Colonic mucosa (tissue), 4 donors: ENCODE data around the gene NFATC2IP. TPM values are rescaled to one million over a fixed set of nuclear protein-coding genes. Genes with fewer than 3 reads are reported as not detected.
"Not testable (repeated sequence)": the region's sequence is repeated elsewhere in the genome, so short reads cannot be mapped to it uniquely, and the experiment has no call there.

Experiments used
- DNase-seq: peaks from one replicate; pipeline ENCODE4 v3.0.0-alpha.2; 2020
- H3K27ac ChIP-seq: fragments of 200-600 bp; one replicate; pipeline ENCODE4 v1.8.0; 2021
- H3K27me3 ChIP-seq: fragments of 200-600 bp; one replicate; pipeline ENCODE4 v1.8.0; 2021
- H3K36me3 ChIP-seq: fragments of 200-600 bp; one replicate; pipeline ENCODE4 v1.8.0; 2021
- H3K4me1 ChIP-seq: fragments of 200-600 bp; one replicate; pipeline ENCODE4 v1.8.0; 2021; ENCODE audit warnings: mild to moderate bottlenecking
- H3K4me3 ChIP-seq: fragments of 200-600 bp; one replicate; pipeline ENCODE4 v1.8.0; 2021
- H3K9ac ChIP-seq, 2 donors: one replicate each; pipeline ENCODE4 v1.7.0; 2013; ENCODE audit warnings: control low read depth in 2 of 2, low read depth in 2 of 2, low read length in 2 of 2
- H3K9me3 ChIP-seq: fragments of 200-600 bp; one replicate; pipeline ENCODE4 v1.8.0; 2021
- intact Hi-C: fragments of 100-400 bp; cut with DNase I; formaldehyde crosslinking; loops from one replicate; pipeline ENCODE4 v1.14.1; 2022
- total RNA-seq, 2 donors: library from RNA; stranded (reverse); fragmentation: NEBNext Ultra II Directional in 1 of 2; extraction: Animal tissue kit (Norgen Biotek cat#: 25700) in 1 of 2; gene quantifications; one replicate each; pipeline ENCODE4 v1.2.1, GENCODE V29; 2021
- TF ChIP-seq, protein P1 (sequence below): fragments of 200-600 bp; IDR thresholded peaks from one replicate; pipeline ENCODE4 v1.8.0; 2022; ENCODE audit warnings: antibody characterized with exemption, mild to moderate bottlenecking
- donor health status: healthy.
- donor health status: DM: no; HTN: no; CAD: no.
- donor health status: DM: no; HTN: no; CAD: no.

NFATC2IP gene
- total RNA-seq, 2 donors from 2014 or later = 33.3 to 57.1 TPM

- Histone ChIP-seq H3K36me3 (peaks cover 3% of the 10 kb centered on the region), H3K27ac (no peak overlapping the region), H3K9me3 (no peaks in the 10 kb centered on the region), H3K27me3 (no peaks in the 10 kb centered on the region), H3K4me3 (no peak overlapping the region), H3K4me1 (no peaks in the 10 kb centered on the region), H3K9ac (no peak overlapping the region)
- intact Hi-C loops = no loop called here
- no peak for DNase-seq
- TF ChIP-seq, protein P1, sequence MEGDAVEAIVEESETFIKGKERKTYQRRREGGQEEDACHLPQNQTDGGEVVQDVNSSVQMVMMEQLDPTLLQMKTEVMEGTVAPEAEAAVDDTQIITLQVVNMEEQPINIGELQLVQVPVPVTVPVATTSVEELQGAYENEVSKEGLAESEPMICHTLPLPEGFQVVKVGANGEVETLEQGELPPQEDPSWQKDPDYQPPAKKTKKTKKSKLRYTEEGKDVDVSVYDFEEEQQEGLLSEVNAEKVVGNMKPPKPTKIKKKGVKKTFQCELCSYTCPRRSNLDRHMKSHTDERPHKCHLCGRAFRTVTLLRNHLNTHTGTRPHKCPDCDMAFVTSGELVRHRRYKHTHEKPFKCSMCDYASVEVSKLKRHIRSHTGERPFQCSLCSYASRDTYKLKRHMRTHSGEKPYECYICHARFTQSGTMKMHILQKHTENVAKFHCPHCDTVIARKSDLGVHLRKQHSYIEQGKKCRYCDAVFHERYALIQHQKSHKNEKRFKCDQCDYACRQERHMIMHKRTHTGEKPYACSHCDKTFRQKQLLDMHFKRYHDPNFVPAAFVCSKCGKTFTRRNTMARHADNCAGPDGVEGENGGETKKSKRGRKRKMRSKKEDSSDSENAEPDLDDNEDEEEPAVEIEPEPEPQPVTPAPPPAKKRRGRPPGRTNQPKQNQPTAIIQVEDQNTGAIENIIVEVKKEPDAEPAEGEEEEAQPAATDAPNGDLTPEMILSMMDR = no peak
Observed at GRCh38 chr16:28958836-28959235, 8.1 kb downstream of the NFATC2IP start.

- no peak overlapping the region for H3K27ac ChIP-seq
- intact Hi-C loops = no loop called here
- H3K27me3 ChIP-seq = no peaks in the 10 kb centered on the region
- no peaks in the 10 kb centered on the region for H3K9me3 ChIP-seq
- H3K9ac ChIP-seq = no peak overlapping the region
- no peak for DNase-seq
- TF ChIP-seq, protein P1 = no peak
- no peak overlapping the region for H3K4me3 ChIP-seq
- H3K4me1 ChIP-seq = no peaks in the 10 kb centered on the region
- peaks cover 19% of the 10 kb centered on the region for H3K36me3 ChIP-seq
Observed at GRCh38 chr16:28964072-28964471, 13.3 kb downstream of the NFATC2IP start.

GRCh38 chr16:28964496-28964895 lies 13.8 kb downstream of the NFATC2IP start:
- Histone ChIP-seq H3K27me3 (no peaks in the 10 kb centered on the region), H3K4me3 (no peak overlapping the region), H3K36me3 (peaks cover 19% of the 10 kb centered on the region), H3K9me3 (no peaks in the 10 kb centered on the region), H3K27ac (no peak overlapping the region), H3K4me1 (no peaks in the 10 kb centered on the region), H3K9ac (no peak overlapping the region)
- TF ChIP-seq, protein P1 = no peak
- intact Hi-C loops = no loop called here
- no peak for DNase-seq

DNA sequence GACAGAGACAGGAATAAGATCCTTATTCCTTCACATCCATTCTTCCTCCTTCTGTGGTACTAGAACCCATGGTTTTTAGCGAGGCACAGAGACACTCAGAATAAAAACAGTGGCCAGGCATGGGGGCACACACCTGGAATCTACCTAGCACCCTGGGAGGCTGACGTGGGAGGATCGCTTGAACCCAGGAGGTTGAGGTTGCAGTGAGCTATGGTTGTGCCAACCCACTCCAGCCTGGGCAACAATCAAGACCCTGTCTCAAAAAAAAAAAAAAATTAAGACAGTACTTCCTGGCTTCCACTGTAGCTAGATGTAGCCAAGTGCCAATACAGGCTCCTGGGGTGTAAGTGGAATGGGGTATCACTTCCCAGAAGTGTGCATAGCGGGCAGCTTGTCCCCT lies 16.4 kb downstream of the NFATC2IP start:
- Histone ChIP-seq H3K27me3 (no peaks in the 10 kb centered on the region), H3K9ac (no peak overlapping the region), H3K4me1 (no peaks in the 10 kb centered on the region), H3K36me3 (peaks cover 19% of the 10 kb centered on the region), H3K9me3 (no peaks in the 10 kb centered on the region), H3K27ac (no peak overlapping the region), H3K4me3 (no peak overlapping the region)
- no peak for DNase-seq
- TF ChIP-seq, protein P1 = no peak
- intact Hi-C loops = no loop called here

GRCh38 chr16:28969696-28970095 lies 19.0 kb downstream of the NFATC2IP start:
- H3K9me3 ChIP-seq, H3K4me1 ChIP-seq, H3K9ac ChIP-seq, H3K36me3 ChIP-seq, H3K4me3 ChIP-seq, DNase-seq, H3K27me3 ChIP-seq, intact Hi-C loops, H3K27ac ChIP-seq: not testable (repeated sequence)

GRCh38 chr16:28974007-28974436 lies 23.3 kb downstream of the NFATC2IP start:
- peak overlapping the region; percentile 50 for H3K27ac ChIP-seq
- peak overlapping the region; percentile 75 for H3K4me3 ChIP-seq
- intact Hi-C loops = no loop called here
- no peaks in the 10 kb centered on the region for H3K36me3 ChIP-seq
- H3K9ac ChIP-seq = peak overlapping the region; percentile 54 to 75
- H3K4me1 ChIP-seq = peaks cover 8% of the 10 kb centered on the region
- peak; percentile 65 for DNase-seq
- H3K9me3 ChIP-seq = no peaks in the 10 kb centered on the region
- no peaks in the 10 kb centered on the region for H3K27me3 ChIP-seq
- TF ChIP-seq, protein P1 = no peak
